HG03135 (cell line): Measurements from ENCODE around the gene PLEKHG3.
"Not testable (repeated sequence)": the region's sequence is repeated elsewhere in the genome, so short reads cannot be mapped to it uniquely, and the experiment has no call there.

Source experiments
- ATAC-seq: cut with Tn5 transposase; IDR thresholded peaks from one replicate; pipeline ENCODE4 v1.9.1; 2021; ENCODE audit warnings: mild to moderate bottlenecking, moderate library complexity; ENCODE audit not compliant: unreplicated experiment

PLEKHG3 gene

GRCh38 chr14:64686282-64686615 is 18.0 kb upstream of the PLEKHG3 start:
- ATAC-seq = no peak

- ATAC-seq = no peak
Measured at GRCh38 chr14:64688031-64688430, 16.2 kb upstream of the PLEKHG3 start.

- ATAC-seq = no peak
Measured at GRCh38 chr14:64688811-64689281, 15.4 kb upstream of the PLEKHG3 start.

GRCh38 chr14:64689289-64689688 is 14.9 kb upstream of the PLEKHG3 start:
- no peak for ATAC-seq

- not testable (repeated sequence) for ATAC-seq
Measured at GRCh38 chr14:64690607-64691006, 13.6 kb upstream of the PLEKHG3 start.

- no peak for ATAC-seq
Measured at GRCh38 chr14:64691376-64691775, 12.8 kb upstream of the PLEKHG3 start.

- no peak for ATAC-seq
Measured at GRCh38 chr14:64692189-64692985, 11.8 kb upstream of the PLEKHG3 start.

GRCh38 chr14:64692986-64693809 is 11.0 kb upstream of the PLEKHG3 start:
- ATAC-seq = no peak

- ATAC-seq = no peak
Measured at GRCh38 chr14:64693810-64694165, 10.4 kb upstream of the PLEKHG3 start.

GRCh38 chr14:64695071-64695470 is 9.2 kb upstream of the PLEKHG3 start:
- no peak for ATAC-seq

- ATAC-seq = no peak
Measured at GRCh38 chr14:64696355-64696857, 7.8 kb upstream of the PLEKHG3 start.

GRCh38 chr14:64698903-64699302 is 5.3 kb upstream of the PLEKHG3 start:
- no peak for ATAC-seq

GRCh38 chr14:64700290-64700689 is 3.9 kb upstream of the PLEKHG3 start:
- no peak for ATAC-seq

- ATAC-seq = no peak
Measured at GRCh38 chr14:64700894-64701293, 3.3 kb upstream of the PLEKHG3 start.

GRCh38 chr14:64701660-64702059 is 2.6 kb upstream of the PLEKHG3 start:
- ATAC-seq = no peak

- ATAC-seq = no peak
Measured at GRCh38 chr14:64702493-64703394, 1.5 kb upstream of the PLEKHG3 start.

- ATAC-seq = no peak
Measured at GRCh38 chr14:64703395-64704142, 655 bp upstream of the PLEKHG3 start.

- ATAC-seq = no peak
Measured at GRCh38 chr14:64704743-64705380, 638 bp downstream of the PLEKHG3 start.

GRCh38 chr14:64705381-64706118 is 1.3 kb downstream of the PLEKHG3 start:
- ATAC-seq = no peak
